Measurements from ENCODE around the gene HOXC6. TPM values are rescaled to one million over a fixed set of nuclear protein-coding genes. Genes with fewer than 3 reads are reported as not detected.

The HOXC6 gene
- total and polyA plus RNA-seq, 9 of the 15 experiments (the other 6 are each of a cell fraction or from before 2014, with no cell fraction given): 0.06 to 4.0 (median 1.4) TPM

DNA sequence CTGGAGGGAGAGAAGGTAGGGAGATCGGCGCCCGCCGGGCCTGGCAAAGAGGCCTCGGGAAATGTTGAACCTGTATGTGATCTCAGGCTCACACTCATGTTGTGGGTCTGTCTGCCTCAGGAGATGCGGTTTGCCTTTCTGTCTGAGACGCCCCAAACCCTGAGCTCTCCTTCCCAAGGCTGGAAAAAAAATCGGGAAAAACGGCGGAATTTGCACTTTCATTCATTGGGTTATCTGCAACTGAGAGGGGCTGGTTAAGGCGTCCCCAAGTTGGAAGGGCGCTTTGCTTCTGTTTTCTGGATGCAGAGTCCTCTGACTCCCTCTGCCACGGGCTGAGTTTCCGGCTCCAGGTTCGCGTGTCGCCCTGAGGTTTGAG is 33.2 kb upstream of the HOXC6 start:
- 0% methylated on average over 17 of the region's 17 CpGs for WGBS (ENCODE audit: insufficient coverage, low coverage, missing lambda C conversion rate)
- no peak for FAIRE-seq
- peaks cover 35 to 70% of the 10 kb centered on the region in 2 experiments for H3K4me1 ChIP-seq (replicated peaks in 1 of 2; ENCODE audit: control insufficient read depth in 2 of 2, insufficient read depth in 2 of 2, low read length in 2 of 2)
- no peak for TF ChIP-seq ZNF780A (CRISPR knock-in tag; IDR thresholded peaks at IDR 0.05)
- TF ChIP-seq, protein P1, sequence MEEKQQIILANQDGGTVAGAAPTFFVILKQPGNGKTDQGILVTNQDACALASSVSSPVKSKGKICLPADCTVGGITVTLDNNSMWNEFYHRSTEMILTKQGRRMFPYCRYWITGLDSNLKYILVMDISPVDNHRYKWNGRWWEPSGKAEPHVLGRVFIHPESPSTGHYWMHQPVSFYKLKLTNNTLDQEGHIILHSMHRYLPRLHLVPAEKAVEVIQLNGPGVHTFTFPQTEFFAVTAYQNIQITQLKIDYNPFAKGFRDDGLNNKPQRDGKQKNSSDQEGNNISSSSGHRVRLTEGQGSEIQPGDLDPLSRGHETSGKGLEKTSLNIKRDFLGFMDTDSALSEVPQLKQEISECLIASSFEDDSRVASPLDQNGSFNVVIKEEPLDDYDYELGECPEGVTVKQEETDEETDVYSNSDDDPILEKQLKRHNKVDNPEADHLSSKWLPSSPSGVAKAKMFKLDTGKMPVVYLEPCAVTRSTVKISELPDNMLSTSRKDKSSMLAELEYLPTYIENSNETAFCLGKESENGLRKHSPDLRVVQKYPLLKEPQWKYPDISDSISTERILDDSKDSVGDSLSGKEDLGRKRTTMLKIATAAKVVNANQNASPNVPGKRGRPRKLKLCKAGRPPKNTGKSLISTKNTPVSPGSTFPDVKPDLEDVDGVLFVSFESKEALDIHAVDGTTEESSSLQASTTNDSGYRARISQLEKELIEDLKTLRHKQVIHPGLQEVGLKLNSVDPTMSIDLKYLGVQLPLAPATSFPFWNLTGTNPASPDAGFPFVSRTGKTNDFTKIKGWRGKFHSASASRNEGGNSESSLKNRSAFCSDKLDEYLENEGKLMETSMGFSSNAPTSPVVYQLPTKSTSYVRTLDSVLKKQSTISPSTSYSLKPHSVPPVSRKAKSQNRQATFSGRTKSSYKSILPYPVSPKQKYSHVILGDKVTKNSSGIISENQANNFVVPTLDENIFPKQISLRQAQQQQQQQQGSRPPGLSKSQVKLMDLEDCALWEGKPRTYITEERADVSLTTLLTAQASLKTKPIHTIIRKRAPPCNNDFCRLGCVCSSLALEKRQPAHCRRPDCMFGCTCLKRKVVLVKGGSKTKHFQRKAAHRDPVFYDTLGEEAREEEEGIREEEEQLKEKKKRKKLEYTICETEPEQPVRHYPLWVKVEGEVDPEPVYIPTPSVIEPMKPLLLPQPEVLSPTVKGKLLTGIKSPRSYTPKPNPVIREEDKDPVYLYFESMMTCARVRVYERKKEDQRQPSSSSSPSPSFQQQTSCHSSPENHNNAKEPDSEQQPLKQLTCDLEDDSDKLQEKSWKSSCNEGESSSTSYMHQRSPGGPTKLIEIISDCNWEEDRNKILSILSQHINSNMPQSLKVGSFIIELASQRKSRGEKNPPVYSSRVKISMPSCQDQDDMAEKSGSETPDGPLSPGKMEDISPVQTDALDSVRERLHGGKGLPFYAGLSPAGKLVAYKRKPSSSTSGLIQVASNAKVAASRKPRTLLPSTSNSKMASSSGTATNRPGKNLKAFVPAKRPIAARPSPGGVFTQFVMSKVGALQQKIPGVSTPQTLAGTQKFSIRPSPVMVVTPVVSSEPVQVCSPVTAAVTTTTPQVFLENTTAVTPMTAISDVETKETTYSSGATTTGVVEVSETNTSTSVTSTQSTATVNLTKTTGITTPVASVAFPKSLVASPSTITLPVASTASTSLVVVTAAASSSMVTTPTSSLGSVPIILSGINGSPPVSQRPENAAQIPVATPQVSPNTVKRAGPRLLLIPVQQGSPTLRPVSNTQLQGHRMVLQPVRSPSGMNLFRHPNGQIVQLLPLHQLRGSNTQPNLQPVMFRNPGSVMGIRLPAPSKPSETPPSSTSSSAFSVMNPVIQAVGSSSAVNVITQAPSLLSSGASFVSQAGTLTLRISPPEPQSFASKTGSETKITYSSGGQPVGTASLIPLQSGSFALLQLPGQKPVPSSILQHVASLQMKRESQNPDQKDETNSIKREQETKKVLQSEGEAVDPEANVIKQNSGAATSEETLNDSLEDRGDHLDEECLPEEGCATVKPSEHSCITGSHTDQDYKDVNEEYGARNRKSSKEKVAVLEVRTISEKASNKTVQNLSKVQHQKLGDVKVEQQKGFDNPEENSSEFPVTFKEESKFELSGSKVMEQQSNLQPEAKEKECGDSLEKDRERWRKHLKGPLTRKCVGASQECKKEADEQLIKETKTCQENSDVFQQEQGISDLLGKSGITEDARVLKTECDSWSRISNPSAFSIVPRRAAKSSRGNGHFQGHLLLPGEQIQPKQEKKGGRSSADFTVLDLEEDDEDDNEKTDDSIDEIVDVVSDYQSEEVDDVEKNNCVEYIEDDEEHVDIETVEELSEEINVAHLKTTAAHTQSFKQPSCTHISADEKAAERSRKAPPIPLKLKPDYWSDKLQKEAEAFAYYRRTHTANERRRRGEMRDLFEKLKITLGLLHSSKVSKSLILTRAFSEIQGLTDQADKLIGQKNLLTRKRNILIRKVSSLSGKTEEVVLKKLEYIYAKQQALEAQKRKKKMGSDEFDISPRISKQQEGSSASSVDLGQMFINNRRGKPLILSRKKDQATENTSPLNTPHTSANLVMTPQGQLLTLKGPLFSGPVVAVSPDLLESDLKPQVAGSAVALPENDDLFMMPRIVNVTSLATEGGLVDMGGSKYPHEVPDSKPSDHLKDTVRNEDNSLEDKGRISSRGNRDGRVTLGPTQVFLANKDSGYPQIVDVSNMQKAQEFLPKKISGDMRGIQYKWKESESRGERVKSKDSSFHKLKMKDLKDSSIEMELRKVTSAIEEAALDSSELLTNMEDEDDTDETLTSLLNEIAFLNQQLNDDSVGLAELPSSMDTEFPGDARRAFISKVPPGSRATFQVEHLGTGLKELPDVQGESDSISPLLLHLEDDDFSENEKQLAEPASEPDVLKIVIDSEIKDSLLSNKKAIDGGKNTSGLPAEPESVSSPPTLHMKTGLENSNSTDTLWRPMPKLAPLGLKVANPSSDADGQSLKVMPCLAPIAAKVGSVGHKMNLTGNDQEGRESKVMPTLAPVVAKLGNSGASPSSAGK (IDR thresholded peaks at IDR 0.05): peak; percentile 49
- TF ChIP-seq ZNF224 (CRISPR knock-in tag; IDR thresholded peaks at IDR 0.05): no peak
- TF ChIP-seq MLLT1 (IDR thresholded peaks at IDR 0.05): peak in 1 of 2 experiments; percentile 7; a peak in 1 of 4 replicates
- no peak for TF ChIP-seq PCBP2 (IDR thresholded peaks at IDR 0.05; ENCODE audit: low read depth, low read length, poor library complexity, severe bottlenecking)

More for the DNA sequence above, 33.2 kb upstream of the HOXC6 start:
- Histone ChIP-seq H3K9ac (ENCODE audit: insufficient read depth in 1 of 2, low read depth in 2 of 2, low read length in 2 of 2) (peak overlapping the region; percentile 87 to 96), H3K9me1 (ENCODE audit: control insufficient read depth, insufficient read depth, low read length) (no peaks in the 10 kb centered on the region), H3K36me3 (ENCODE audit: control insufficient read depth, insufficient read depth, low read length) (no peaks in the 10 kb centered on the region), H3K79me2 (ENCODE audit: control insufficient read depth, insufficient read depth, low read length) (peaks cover 33% of the 10 kb centered on the region), H3K9me3 (replicated peaks; ENCODE audit: control insufficient read depth, insufficient read depth, low read depth, low read length) (no peaks in the 10 kb centered on the region), H3K27me3 (ENCODE audit: control insufficient read depth in 2 of 2, insufficient read depth in 2 of 2, low read length in 2 of 2) (peaks cover 0 to 10% of the 10 kb centered on the region in 2 experiments; a peak in 2 of 5 replicates), H3K27ac (ENCODE audit: extremely low read depth, low read depth, low read length) (peak overlapping the region; percentile 94), H2AFZ (ENCODE audit: low read depth, low read length) (peak overlapping the region; percentile 93), H3K4me3 (peak overlapping the region; percentile 61), H3K4me2 (ENCODE audit: insufficient read depth, low read length) (peak overlapping the region; percentile 92), H4K20me1 (replicated peaks; ENCODE audit: control insufficient read depth, insufficient read depth, low read length) (no peaks in the 10 kb centered on the region)
- DNase-seq (ENCODE audit: extremely low read depth in 1 of 4, low spot score in 3 of 4) (no peak), ATAC-seq (no peak)
- ChIA-PET POLR2A (interaction anchor here (0.5 to 1.9 kb wide), 5 partner anchors 24 to 403 kb away, joined by 3 to 4 read pairs (median 3); no protein-coding TSS in a partner anchor), CTCF (ENCODE audit: low intra/inter-chr PET ratio) (no interaction called here)
- in situ Hi-C loops (cut with MboI): no loop called here
- intact Hi-C loops (cut with micrococcal nuclease): no loop called here
- BruUV-seq (replicated peaks): TSS peak; percentile 40
